GM12864 (cell line): Measurements from ENCODE around the gene PRSS21.

ENCODE experiments used
- DNase-seq: peaks from one replicate; pipeline ENCODE4 v3.0.0-alpha.2; 2011; ENCODE audit warnings: low read depth
- H3K4me3 ChIP-seq: 2 replicates; pipeline ENCODE4 v1.5.1; 2011; ENCODE audit warnings: mild to moderate bottlenecking, low read depth, low read length, control low read depth
- CTCF ChIP-seq: IDR thresholded peaks from 2 replicates; pipeline ENCODE4 v1.5.1; 2011; ENCODE audit warnings: low read depth, mild to moderate bottlenecking, moderate library complexity, low read length, control low read depth, inconsistent platforms; ENCODE audit errors: missing control alignments

PRSS21 gene

GRCh38 chr16:2809149-2809760 lies 7.8 kb upstream of the PRSS21 start:
- DNase-seq, result no peak
- TF ChIP-seq CTCF, result no peak
- no peak overlapping the region for H3K4me3 ChIP-seq

- no peak for DNase-seq
- no peak overlapping the region for H3K4me3 ChIP-seq
- TF ChIP-seq CTCF, result no peak
These were observed 6.4 kb upstream of the PRSS21 start for GRCh38 chr16:2810651-2811050.

GRCh38 chr16:2811703-2812471 lies 5.2 kb upstream of the PRSS21 start:
- no peak for DNase-seq

GRCh38 chr16:2813771-2814221 lies 3.2 kb upstream of the PRSS21 start:
- DNase-seq, result no peak

More at GRCh38 chr16:2811703-2812471, 5.2 kb upstream of the PRSS21 start:
- H3K4me3 ChIP-seq, result no peak overlapping the region
- no peak for TF ChIP-seq CTCF

GRCh38 chr16:2814551-2815298 lies 2.3 kb upstream of the PRSS21 start:
- no peak for DNase-seq
- TF ChIP-seq CTCF, result no peak
- no peak overlapping the region for H3K4me3 ChIP-seq

More at GRCh38 chr16:2813771-2814221, 3.2 kb upstream of the PRSS21 start:
- TF ChIP-seq CTCF, result no peak
- no peak overlapping the region for H3K4me3 ChIP-seq

GRCh38 chr16:2815299-2815771 lies 1.7 kb upstream of the PRSS21 start:
- no peak overlapping the region for H3K4me3 ChIP-seq
- no peak for TF ChIP-seq CTCF
- DNase-seq, result no peak
